Measurements from ENCODE around the gene PDE5A.

DNA sequence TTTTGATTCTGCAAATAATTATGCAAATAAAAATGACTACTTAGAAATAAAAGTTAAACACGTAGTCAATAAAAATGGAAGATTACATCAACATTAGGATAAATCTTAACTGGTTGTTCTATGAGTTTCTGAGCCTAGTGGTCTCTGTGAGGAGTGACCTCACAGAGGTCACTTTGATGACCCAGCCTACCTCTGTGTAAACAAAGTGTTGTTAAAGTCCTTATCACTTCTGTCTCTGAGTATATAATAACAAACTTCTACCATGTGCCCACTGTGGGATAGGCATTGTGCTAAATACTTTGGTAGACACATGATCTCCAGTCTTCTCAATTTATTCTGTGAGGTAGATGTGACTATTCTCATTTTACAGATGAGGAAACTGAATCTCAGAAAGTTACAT lies 85.4 kb downstream of the PDE5A start:
- TF ChIP-seq, protein P1, sequence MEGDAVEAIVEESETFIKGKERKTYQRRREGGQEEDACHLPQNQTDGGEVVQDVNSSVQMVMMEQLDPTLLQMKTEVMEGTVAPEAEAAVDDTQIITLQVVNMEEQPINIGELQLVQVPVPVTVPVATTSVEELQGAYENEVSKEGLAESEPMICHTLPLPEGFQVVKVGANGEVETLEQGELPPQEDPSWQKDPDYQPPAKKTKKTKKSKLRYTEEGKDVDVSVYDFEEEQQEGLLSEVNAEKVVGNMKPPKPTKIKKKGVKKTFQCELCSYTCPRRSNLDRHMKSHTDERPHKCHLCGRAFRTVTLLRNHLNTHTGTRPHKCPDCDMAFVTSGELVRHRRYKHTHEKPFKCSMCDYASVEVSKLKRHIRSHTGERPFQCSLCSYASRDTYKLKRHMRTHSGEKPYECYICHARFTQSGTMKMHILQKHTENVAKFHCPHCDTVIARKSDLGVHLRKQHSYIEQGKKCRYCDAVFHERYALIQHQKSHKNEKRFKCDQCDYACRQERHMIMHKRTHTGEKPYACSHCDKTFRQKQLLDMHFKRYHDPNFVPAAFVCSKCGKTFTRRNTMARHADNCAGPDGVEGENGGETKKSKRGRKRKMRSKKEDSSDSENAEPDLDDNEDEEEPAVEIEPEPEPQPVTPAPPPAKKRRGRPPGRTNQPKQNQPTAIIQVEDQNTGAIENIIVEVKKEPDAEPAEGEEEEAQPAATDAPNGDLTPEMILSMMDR (IDR thresholded peaks at IDR 0.05), result no peak
- TF ChIP-seq POLR2AphosphoS5 (IDR thresholded peaks at IDR 0.05; ENCODE audit: low read depth, low read length), result no peak
- TF ChIP-seq, protein P2, sequence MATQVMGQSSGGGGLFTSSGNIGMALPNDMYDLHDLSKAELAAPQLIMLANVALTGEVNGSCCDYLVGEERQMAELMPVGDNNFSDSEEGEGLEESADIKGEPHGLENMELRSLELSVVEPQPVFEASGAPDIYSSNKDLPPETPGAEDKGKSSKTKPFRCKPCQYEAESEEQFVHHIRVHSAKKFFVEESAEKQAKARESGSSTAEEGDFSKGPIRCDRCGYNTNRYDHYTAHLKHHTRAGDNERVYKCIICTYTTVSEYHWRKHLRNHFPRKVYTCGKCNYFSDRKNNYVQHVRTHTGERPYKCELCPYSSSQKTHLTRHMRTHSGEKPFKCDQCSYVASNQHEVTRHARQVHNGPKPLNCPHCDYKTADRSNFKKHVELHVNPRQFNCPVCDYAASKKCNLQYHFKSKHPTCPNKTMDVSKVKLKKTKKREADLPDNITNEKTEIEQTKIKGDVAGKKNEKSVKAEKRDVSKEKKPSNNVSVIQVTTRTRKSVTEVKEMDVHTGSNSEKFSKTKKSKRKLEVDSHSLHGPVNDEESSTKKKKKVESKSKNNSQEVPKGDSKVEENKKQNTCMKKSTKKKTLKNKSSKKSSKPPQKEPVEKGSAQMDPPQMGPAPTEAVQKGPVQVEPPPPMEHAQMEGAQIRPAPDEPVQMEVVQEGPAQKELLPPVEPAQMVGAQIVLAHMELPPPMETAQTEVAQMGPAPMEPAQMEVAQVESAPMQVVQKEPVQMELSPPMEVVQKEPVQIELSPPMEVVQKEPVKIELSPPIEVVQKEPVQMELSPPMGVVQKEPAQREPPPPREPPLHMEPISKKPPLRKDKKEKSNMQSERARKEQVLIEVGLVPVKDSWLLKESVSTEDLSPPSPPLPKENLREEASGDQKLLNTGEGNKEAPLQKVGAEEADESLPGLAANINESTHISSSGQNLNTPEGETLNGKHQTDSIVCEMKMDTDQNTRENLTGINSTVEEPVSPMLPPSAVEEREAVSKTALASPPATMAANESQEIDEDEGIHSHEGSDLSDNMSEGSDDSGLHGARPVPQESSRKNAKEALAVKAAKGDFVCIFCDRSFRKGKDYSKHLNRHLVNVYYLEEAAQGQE (IDR thresholded peaks at IDR 0.05; ENCODE audit: insufficient read depth in 1 of 2, low read depth in 2 of 2, low read length in 1 of 2), result no peak
- no peak for TF ChIP-seq SIN3A (IDR thresholded peaks at IDR 0.05; ENCODE audit: borderline replicate concordance, insufficient read depth, low read depth, low read length)
- TF ChIP-seq TCF7L2 (IDR thresholded peaks at IDR 0.05; ENCODE audit: low read depth, low read length), result no peak
